ENCODE data around the gene HTRA1.

HTRA1 gene

GRCh38 chr10:122467701-122468100, 6.3 kb downstream of the HTRA1 start:
- H3K4me1 ChIP-seq (ENCODE audit: insufficient read depth, poor library complexity, severe bottlenecking) = peaks cover 40% of the 10 kb centered on the region
- ATAC-seq (ENCODE audit: low read depth) = no peak
- no peaks in the 10 kb centered on the region for H3K27me3 ChIP-seq (ENCODE audit: insufficient read depth, poor library complexity, severe bottlenecking)
- peaks cover 21% of the 10 kb centered on the region for H3K36me3 ChIP-seq (ENCODE audit: low read depth)
- peak overlapping the region; percentile 90 for H3K27ac ChIP-seq (ENCODE audit: poor library complexity, severe bottlenecking)
- no peak for TF ChIP-seq CTCF (IDR thresholded peaks at IDR 0.05; ENCODE audit: poor library complexity, severe bottlenecking)
- H3K4me3 ChIP-seq (ENCODE audit: severe bottlenecking) = no peak overlapping the region
- DNase-seq (ENCODE audit: low spot score) = no peak
- no peaks in the 10 kb centered on the region for H3K9me3 ChIP-seq (ENCODE audit: severe bottlenecking)

- DNase-seq (ENCODE audit: low spot score) (no peak), ATAC-seq (ENCODE audit: low read depth) (no peak; the same call in 2 of the 3 replicates)
- Histone ChIP-seq H3K4me1 (ENCODE audit: insufficient read depth, poor library complexity, severe bottlenecking) (peaks cover 40% of the 10 kb centered on the region), H3K27me3 (ENCODE audit: insufficient read depth, poor library complexity, severe bottlenecking) (no peaks in the 10 kb centered on the region), H3K27ac (ENCODE audit: poor library complexity, severe bottlenecking) (peak overlapping the region; percentile 90), H3K9me3 (ENCODE audit: severe bottlenecking) (no peaks in the 10 kb centered on the region), H3K36me3 (ENCODE audit: low read depth) (peaks cover 21% of the 10 kb centered on the region), H3K4me3 (ENCODE audit: severe bottlenecking) (no peak overlapping the region)
- no peak for TF ChIP-seq CTCF (IDR thresholded peaks at IDR 0.05; ENCODE audit: poor library complexity, severe bottlenecking)
Measured at GRCh38 chr10:122468307-122468925, 7.1 kb downstream of the HTRA1 start.

GRCh38 chr10:122468926-122469781, 7.8 kb downstream of the HTRA1 start:
- TF ChIP-seq CTCF (IDR thresholded peaks at IDR 0.05; ENCODE audit: poor library complexity, severe bottlenecking) = peak; percentile 65
- DNase-seq (ENCODE audit: low spot score) = no peak
- H3K36me3 ChIP-seq (ENCODE audit: low read depth) = peaks cover 16% of the 10 kb centered on the region
- H3K27me3 ChIP-seq (ENCODE audit: insufficient read depth, poor library complexity, severe bottlenecking) = no peaks in the 10 kb centered on the region
- H3K4me3 ChIP-seq (ENCODE audit: severe bottlenecking) = no peak overlapping the region
- H3K4me1 ChIP-seq (ENCODE audit: insufficient read depth, poor library complexity, severe bottlenecking) = peaks cover 35% of the 10 kb centered on the region
- peak; percentile 88 for ATAC-seq (ENCODE audit: low read depth)
- no peaks in the 10 kb centered on the region for H3K9me3 ChIP-seq (ENCODE audit: severe bottlenecking)
- H3K27ac ChIP-seq (ENCODE audit: poor library complexity, severe bottlenecking) = peak overlapping the region; percentile 90

- peak overlapping the region; percentile 90 for H3K27ac ChIP-seq (ENCODE audit: poor library complexity, severe bottlenecking)
- no peak overlapping the region for H3K4me3 ChIP-seq (ENCODE audit: severe bottlenecking)
- no peaks in the 10 kb centered on the region for H3K27me3 ChIP-seq (ENCODE audit: insufficient read depth, poor library complexity, severe bottlenecking)
- H3K36me3 ChIP-seq (ENCODE audit: low read depth) = peaks cover 11% of the 10 kb centered on the region
- DNase-seq (ENCODE audit: low spot score) (no peak), ATAC-seq (ENCODE audit: low read depth) (no peak)
- TF ChIP-seq CTCF (IDR thresholded peaks at IDR 0.05; ENCODE audit: poor library complexity, severe bottlenecking) = no peak
- no peaks in the 10 kb centered on the region for H3K9me3 ChIP-seq (ENCODE audit: severe bottlenecking)
- peaks cover 38% of the 10 kb centered on the region for H3K4me1 ChIP-seq (ENCODE audit: insufficient read depth, poor library complexity, severe bottlenecking)
Measured at GRCh38 chr10:122469848-122470247, 8.5 kb downstream of the HTRA1 start.

Measured in RWPE2 (cell line).